Muscle layer of duodenum (tissue), 2 donors: Measurements from ENCODE around the gene P4HB.

Experiments used
- H3K27ac ChIP-seq: one replicate; pipeline ENCODE4 v1.7.0; 2013; ENCODE audit warnings: mild to moderate bottlenecking, low read length
- H3K27me3 ChIP-seq: one replicate; pipeline ENCODE4 v1.7.0; 2013; ENCODE audit warnings: low read depth, mild to moderate bottlenecking, control low read depth, low read length
- H3K36me3 ChIP-seq, 2 donors: one replicate each; pipeline ENCODE4 v1.7.0; 2013; ENCODE audit warnings: low read length in 2 of 2, control low read depth in 1 of 2, mild to moderate bottlenecking in 1 of 2; ENCODE audit not compliant: insufficient read depth in 2 of 2, control insufficient read depth in 1 of 2
- H3K4me1 ChIP-seq, 2 donors: one replicate each; pipeline ENCODE4 v1.7.0; 2013; ENCODE audit warnings: low read length in 2 of 2, mild to moderate bottlenecking in 2 of 2, control low read depth in 1 of 2, moderate library complexity in 1 of 2; ENCODE audit not compliant: insufficient read depth in 2 of 2, control insufficient read depth in 1 of 2
- H3K4me3 ChIP-seq, 2 donors: one replicate each; pipeline ENCODE4 v1.7.0; 2013; ENCODE audit warnings: low read length in 2 of 2, low read depth in 1 of 2, mild to moderate bottlenecking in 1 of 2
- H3K9me3 ChIP-seq, 2 donors: one replicate each; pipeline ENCODE4 v1.7.0; 2013; ENCODE audit warnings: low read length in 2 of 2, control low read depth in 1 of 2, mild to moderate bottlenecking in 1 of 2; ENCODE audit not compliant: control insufficient read depth in 1 of 2
- donor health status: healthy.

Gene P4HB

GRCh38 chr17:81810476-81810875 is 49.9 kb downstream of the P4HB start:
- no peak overlapping the region for H3K27ac ChIP-seq
- no peaks in the 10 kb centered on the region for H3K9me3 ChIP-seq
- H3K4me1 ChIP-seq, result no peaks in the 10 kb centered on the region
- H3K4me3 ChIP-seq, result no peak overlapping the region
- peaks cover 20% of the 10 kb centered on the region for H3K27me3 ChIP-seq
- H3K36me3 ChIP-seq, result no peaks in the 10 kb centered on the region

GRCh38 chr17:81809556-81809998 is 50.8 kb downstream of the P4HB start:
- peaks cover 0 to 3% of the 10 kb centered on the region in 2 donors for H3K4me1 ChIP-seq
- H3K4me3 ChIP-seq, result no peak overlapping the region
- peaks cover 26% of the 10 kb centered on the region for H3K27me3 ChIP-seq
- no peaks in the 10 kb centered on the region for H3K36me3 ChIP-seq
- H3K9me3 ChIP-seq, result no peaks in the 10 kb centered on the region
- H3K27ac ChIP-seq, result no peak overlapping the region

DNA sequence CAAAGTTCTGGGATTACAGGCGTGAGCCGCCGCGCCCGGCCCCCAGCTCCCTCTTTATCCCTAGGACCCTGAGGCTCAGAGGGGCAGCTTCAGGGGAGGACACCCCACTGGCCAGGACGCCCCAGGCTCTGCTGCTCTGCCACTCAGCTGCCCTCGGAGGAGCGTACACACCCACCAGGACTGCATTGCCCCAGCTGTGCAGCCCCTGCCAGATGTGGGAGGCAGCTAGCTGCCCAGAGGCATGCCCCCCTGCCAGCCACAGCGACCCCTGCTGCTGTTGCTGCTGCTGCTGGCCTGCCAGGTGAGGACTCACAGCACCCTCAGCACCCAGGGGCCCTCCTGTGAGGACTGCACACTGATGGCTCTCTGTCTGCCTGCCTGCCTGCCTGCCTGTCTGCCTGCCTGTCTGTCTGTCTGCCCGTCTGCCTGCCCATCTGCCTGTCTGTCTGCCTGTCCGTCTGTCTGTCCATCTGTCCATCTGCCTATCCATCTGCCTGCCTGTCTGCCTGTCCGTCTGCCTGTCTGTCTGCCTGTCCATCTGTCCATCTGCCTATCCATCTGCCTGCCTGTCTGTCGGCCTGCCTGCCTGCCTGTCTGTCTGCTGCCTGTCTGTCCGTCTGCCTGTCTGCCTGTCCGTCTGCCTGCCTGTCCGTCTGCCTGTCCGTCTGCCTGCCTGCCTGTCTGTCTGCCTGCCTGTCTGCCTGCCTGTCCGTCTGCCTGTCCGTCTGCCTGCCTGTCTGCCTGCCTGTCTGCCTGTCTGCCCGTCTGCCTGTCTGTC is 51.4 kb downstream of the P4HB start:
- Histone ChIP-seq H3K27me3 (peaks cover 29% of the 10 kb centered on the region), H3K27ac (no peak overlapping the region), H3K36me3 (no peaks in the 10 kb centered on the region), H3K9me3 (no peaks in the 10 kb centered on the region), H3K4me3 (no peak overlapping the region), H3K4me1 (peaks cover 0 to 8% of the 10 kb centered on the region in 2 donors)

DNA sequence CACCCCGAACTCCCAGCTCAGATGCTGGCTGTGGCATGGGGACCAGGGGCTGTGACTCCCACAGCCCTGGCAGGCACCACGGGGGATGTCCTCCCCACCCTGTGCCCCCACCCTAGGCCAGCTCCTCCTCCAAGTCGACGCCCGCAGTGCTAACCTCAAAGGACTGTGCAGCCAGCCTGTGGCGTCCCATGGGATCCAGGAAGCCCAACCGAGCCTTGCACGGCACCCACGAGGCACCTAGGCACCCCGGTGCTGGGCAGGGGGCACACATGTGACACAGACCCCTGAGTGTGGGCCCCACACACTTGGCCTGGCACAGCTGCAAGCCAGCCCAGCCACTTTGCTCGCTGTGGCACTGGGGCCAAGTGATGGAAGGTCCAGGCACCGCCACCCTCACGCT is 52.5 kb downstream of the P4HB start:
- H3K4me1 ChIP-seq, result peaks cover 0 to 13% of the 10 kb centered on the region in 2 donors
- H3K36me3 ChIP-seq, result no peaks in the 10 kb centered on the region
- no peak overlapping the region for H3K4me3 ChIP-seq
- H3K27ac ChIP-seq, result no peak overlapping the region
- no peaks in the 10 kb centered on the region for H3K9me3 ChIP-seq
- peaks cover 36% of the 10 kb centered on the region for H3K27me3 ChIP-seq

- Histone ChIP-seq H3K27me3 (peaks cover 41% of the 10 kb centered on the region), H3K27ac (no peak overlapping the region), H3K4me1 (peaks cover 0 to 13% of the 10 kb centered on the region in 2 donors), H3K36me3 (no peaks in the 10 kb centered on the region), H3K4me3 (no peak overlapping the region), H3K9me3 (no peaks in the 10 kb centered on the region)
Observed at GRCh38 chr17:81807210-81807719, 53.1 kb downstream of the P4HB start.

- no peak overlapping the region for H3K27ac ChIP-seq
- peaks cover 46% of the 10 kb centered on the region for H3K27me3 ChIP-seq
Observed at GRCh38 chr17:81806461-81807209, 53.7 kb downstream of the P4HB start.

GRCh38 chr17:81805707-81806460 is 54.5 kb downstream of the P4HB start:
- no peak overlapping the region for H3K27ac ChIP-seq
- peaks cover 54% of the 10 kb centered on the region for H3K27me3 ChIP-seq
- H3K9me3 ChIP-seq, result no peaks in the 10 kb centered on the region
- H3K4me1 ChIP-seq, result peaks cover 0 to 13% of the 10 kb centered on the region in 2 donors
- no peak overlapping the region for H3K4me3 ChIP-seq
- no peaks in the 10 kb centered on the region for H3K36me3 ChIP-seq

More at GRCh38 chr17:81806461-81807209, 53.7 kb downstream of the P4HB start:
- no peak overlapping the region for H3K4me3 ChIP-seq
- peaks cover 0 to 13% of the 10 kb centered on the region in 2 donors for H3K4me1 ChIP-seq
- H3K9me3 ChIP-seq, result no peaks in the 10 kb centered on the region
- H3K36me3 ChIP-seq, result no peaks in the 10 kb centered on the region

DNA sequence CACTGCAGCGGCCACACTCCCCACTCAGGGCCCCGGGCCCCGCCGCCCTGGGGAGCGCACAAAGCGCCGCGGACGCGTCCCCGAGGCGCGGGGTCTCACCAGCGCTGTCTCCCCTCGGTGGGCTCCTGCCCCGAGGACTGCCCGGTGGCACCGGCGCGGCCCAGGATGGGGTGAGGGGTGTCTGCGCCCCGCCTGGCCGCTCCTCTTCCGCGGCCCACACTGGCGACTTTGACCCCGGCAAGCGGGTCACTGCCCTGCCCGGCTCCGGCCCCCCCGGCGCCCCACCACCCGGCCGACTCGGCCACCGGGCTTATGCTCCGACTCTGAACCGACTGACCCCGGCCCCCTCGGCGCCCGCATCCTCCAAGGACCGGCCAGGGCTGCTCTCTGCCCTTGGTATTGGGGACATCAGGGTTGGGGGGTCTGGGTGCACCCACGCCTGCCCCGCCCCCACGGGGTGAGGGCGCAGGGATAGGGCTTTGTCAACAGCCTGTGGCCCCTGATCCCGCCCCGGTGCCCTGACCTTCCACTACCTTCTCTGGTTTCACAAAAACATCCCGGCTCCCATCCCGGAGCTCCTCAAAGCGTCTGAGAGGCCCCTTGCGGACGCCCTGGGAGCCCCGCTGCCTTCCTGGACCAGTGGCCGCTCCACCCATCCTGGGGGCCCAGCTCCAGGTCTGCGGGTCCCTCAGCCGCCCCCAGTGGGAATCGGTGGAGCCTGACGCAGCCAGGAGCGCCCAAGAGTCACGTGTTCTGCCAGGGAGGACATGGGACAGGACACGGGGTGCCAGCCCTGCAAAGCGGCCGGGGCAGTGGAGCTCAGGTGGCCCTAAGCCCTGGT is 55.6 kb downstream of the P4HB start:
- Histone ChIP-seq H3K4me1 (peaks cover 0 to 13% of the 10 kb centered on the region in 2 donors), H3K27me3 (peaks cover 49% of the 10 kb centered on the region), H3K4me3 (no peak overlapping the region), H3K36me3 (no peaks in the 10 kb centered on the region), H3K9me3 (no peaks in the 10 kb centered on the region), H3K27ac (no peak overlapping the region)

DNA sequence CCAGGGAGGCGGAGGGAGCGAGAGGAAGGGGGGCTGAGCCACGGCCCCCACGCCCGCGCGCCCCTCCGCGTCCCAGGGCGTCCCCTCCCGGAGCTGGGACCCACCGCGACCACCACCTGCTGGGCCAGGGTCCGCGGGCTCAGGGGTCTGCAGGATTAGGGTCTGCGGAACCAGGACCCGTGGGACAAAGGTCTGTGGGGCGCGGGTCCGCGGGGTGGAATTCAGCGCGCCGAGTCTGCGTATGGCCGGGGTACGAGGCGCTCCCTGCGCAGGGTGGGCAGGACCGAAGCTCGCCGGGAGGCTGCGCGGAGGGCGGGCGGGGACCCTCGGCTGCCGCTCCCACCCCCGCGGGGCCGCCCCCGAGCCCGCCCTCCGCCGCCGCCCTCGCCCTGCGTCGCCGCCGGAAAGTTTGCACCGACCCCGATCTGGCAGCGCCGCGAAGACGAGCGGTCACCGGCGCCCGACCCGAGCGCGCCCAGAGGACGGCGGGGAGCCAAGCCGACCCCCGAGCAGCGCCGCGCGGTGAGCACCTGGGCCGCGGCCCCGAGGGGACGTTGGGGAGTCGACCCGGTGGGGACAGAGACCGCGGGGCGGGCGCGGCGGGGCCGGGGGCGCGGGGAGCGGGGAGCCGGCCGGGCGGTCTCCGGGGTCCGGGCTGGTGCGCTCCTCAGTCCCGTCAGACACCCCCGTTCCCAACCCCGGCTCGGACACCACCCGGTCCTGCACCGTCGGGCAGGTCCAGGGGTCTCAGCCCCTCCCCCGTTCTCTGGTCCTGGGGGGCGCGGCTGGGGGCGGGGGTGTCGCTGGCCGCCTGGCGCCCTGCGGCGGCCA is 56.4 kb downstream of the P4HB start, which contains the start of gene GCGR:
GCGR (plus strand) TSS at position 423 of the 831 bp plus-strand sequence. CDS start 4,869 bp downstream, outside the sequence.
- peaks cover 0 to 13% of the 10 kb centered on the region in 2 donors for H3K4me1 ChIP-seq
- no peaks in the 10 kb centered on the region for H3K9me3 ChIP-seq
- no peak within 1 kb of the TSS for H3K27ac ChIP-seq
- peaks cover 43% of the 10 kb centered on the region for H3K27me3 ChIP-seq
- no peaks in the 10 kb centered on the region for H3K36me3 ChIP-seq
- H3K4me3 ChIP-seq, result no peak within 1 kb of the TSS
